SK-N-SH treated with all-trans-retinoic acid at 6 μM for 48 hours (cell line): Measurements from ENCODE around the gene CHST15.

Source experiments
- ARNTL ChIP-seq: fragments of 450-650 bp; formaldehyde crosslinking; IDR thresholded peaks from 2 replicates; pipeline ENCODE4 v1.5.0; 2020; ENCODE audit warnings: low read depth, mild to moderate bottlenecking, moderate library complexity, borderline replicate concordance
- BACH2 ChIP-seq: fragments of 250-450 bp; sonication (Bioruptor Pico); IDR thresholded peaks from 2 replicates; pipeline ENCODE4 v1.9.0; 2021; ENCODE audit warnings: mild to moderate bottlenecking, borderline replicate concordance
- ESRRG ChIP-seq: fragments of 250-450 bp; sonication (Bioruptor Pico); IDR thresholded peaks from 2 replicates; pipeline ENCODE4 v1.6.1; 2021; ENCODE audit warnings: mild to moderate bottlenecking
- PATZ1 ChIP-seq: fragments of 250-450 bp; sonication (Bioruptor Pico); IDR thresholded peaks from 2 replicates; pipeline ENCODE4 v1.8.0; 2020; ENCODE audit warnings: mild to moderate bottlenecking, moderate library complexity, borderline replicate concordance
- RARB ChIP-seq: fragments of 250-450 bp; sonication (Bioruptor Pico); IDR thresholded peaks from 2 replicates; pipeline ENCODE4 v1.8.0; 2021; ENCODE audit warnings: mild to moderate bottlenecking, moderate library complexity
- TOX ChIP-seq: fragments of 250-450 bp; sonication (Bioruptor Pico); IDR thresholded peaks from 2 replicates; pipeline ENCODE4 v1.8.0; 2021; ENCODE audit warnings: mild to moderate bottlenecking, moderate library complexity, borderline replicate concordance
- ZFP3 ChIP-seq: fragments of 250-450 bp; sonication (Bioruptor Pico); IDR thresholded peaks from 2 replicates; pipeline ENCODE4 v1.5.0; 2020; ENCODE audit warnings: mild to moderate bottlenecking, moderate library complexity
- ZFP30 ChIP-seq: fragments of 450-650 bp; formaldehyde crosslinking; IDR thresholded peaks from 2 replicates; pipeline ENCODE4 v1.5.0; 2022; ENCODE audit warnings: mild to moderate bottlenecking, moderate library complexity
- ZNF565 ChIP-seq: fragments of 450-650 bp; formaldehyde crosslinking; conservative IDR thresholded peaks from 2 replicates; pipeline ENCODE4 v1.5.0; 2020; ENCODE audit warnings: low read depth, mild to moderate bottlenecking, moderate library complexity
- TF ChIP-seq, protein P1 (sequence below): fragments of 250-450 bp; sonication (Bioruptor Pico); IDR thresholded peaks from 2 replicates; pipeline ENCODE4 v1.5.1; 2020; ENCODE audit warnings: low read depth, mild to moderate bottlenecking, moderate library complexity
- TF ChIP-seq, protein P2 (sequence below): fragments of 250-450 bp; sonication (Bioruptor Pico); IDR thresholded peaks from 2 replicates; pipeline ENCODE4 v1.8.0; 2021; ENCODE audit warnings: low read depth, mild to moderate bottlenecking, moderate library complexity, borderline replicate concordance
- TF ChIP-seq, protein P3 (sequence below): fragments of 250-450 bp; sonication (Bioruptor Pico); IDR thresholded peaks from 2 replicates; pipeline ENCODE4 v1.5.1; 2021; ENCODE audit warnings: mild to moderate bottlenecking, moderate library complexity

- TF ChIP-seq ARNTL (CRISPR knock-in tag) (no peak), TOX (CRISPR knock-in tag) (no peak), ESRRG (CRISPR knock-in tag) (no peak), PATZ1 (no peak), RARB (CRISPR knock-in tag) (no peak), ZFP30 (CRISPR knock-in tag) (no peak), ZNF565 (no peak), ZFP3 (CRISPR knock-in tag) (no peak), BACH2 (CRISPR knock-in tag) (no peak)
- TF ChIP-seq, protein P1, sequence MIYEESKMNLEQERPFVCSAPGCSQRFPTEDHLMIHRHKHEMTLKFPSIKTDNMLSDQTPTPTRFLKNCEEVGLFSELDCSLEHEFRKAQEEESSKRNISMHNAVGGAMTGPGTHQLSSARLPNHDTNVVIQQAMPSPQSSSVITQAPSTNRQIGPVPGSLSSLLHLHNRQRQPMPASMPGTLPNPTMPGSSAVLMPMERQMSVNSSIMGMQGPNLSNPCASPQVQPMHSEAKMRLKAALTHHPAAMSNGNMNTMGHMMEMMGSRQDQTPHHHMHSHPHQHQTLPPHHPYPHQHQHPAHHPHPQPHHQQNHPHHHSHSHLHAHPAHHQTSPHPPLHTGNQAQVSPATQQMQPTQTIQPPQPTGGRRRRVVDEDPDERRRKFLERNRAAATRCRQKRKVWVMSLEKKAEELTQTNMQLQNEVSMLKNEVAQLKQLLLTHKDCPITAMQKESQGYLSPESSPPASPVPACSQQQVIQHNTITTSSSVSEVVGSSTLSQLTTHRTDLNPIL (CRISPR knock-in tag), result no peak
- TF ChIP-seq, protein P2, sequence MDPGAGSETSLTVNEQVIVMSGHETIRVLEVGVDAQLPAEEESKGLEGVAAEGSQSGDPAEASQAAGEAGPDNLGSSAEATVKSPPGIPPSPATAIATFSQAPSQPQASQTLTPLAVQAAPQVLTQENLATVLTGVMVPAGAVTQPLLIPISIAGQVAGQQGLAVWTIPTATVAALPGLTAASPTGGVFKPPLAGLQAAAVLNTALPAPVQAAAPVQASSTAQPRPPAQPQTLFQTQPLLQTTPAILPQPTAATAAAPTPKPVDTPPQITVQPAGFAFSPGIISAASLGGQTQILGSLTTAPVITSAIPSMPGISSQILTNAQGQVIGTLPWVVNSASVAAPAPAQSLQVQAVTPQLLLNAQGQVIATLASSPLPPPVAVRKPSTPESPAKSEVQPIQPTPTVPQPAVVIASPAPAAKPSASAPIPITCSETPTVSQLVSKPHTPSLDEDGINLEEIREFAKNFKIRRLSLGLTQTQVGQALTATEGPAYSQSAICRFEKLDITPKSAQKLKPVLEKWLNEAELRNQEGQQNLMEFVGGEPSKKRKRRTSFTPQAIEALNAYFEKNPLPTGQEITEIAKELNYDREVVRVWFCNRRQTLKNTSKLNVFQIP (CRISPR knock-in tag), result no peak
- TF ChIP-seq, protein P3, sequence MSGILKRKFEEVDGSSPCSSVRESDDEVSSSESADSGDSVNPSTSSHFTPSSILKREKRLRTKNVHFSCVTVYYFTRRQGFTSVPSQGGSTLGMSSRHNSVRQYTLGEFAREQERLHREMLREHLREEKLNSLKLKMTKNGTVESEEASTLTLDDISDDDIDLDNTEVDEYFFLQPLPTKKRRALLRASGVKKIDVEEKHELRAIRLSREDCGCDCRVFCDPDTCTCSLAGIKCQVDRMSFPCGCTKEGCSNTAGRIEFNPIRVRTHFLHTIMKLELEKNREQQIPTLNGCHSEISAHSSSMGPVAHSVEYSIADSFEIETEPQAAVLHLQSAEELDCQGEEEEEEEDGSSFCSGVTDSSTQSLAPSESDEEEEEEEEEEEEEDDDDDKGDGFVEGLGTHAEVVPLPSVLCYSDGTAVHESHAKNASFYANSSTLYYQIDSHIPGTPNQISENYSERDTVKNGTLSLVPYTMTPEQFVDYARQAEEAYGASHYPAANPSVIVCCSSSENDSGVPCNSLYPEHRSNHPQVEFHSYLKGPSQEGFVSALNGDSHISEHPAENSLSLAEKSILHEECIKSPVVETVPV, result no peak
Measured at GRCh38 chr10:124066781-124067714, 26.4 kb downstream of the CHST15 start.
